Astrocyte of the spinal cord (primary cell): ENCODE measurements around the gene TMEM179.

Experiments
- DNase-seq: peaks from one replicate; pipeline ENCODE4 v3.0.0; 2011; ENCODE audit warnings: low read depth, low spot score
- H3K4me3 ChIP-seq: 2 replicates; pipeline ENCODE4 v1.5.1; 2011; ENCODE audit warnings: low read depth, mild to moderate bottlenecking, low read length, moderate library complexity
- CTCF ChIP-seq: IDR thresholded peaks from 2 replicates; pipeline ENCODE4 v1.5.1; 2012; ENCODE audit warnings: low read depth, mild to moderate bottlenecking, low read length, inconsistent platforms
- in situ Hi-C: cut with HindIII; loops from 2 replicates; pipeline ENCODE4 v1.10.0; 2017; ENCODE audit warnings: low sequenced_read_pairs

The TMEM179 gene

DNA sequence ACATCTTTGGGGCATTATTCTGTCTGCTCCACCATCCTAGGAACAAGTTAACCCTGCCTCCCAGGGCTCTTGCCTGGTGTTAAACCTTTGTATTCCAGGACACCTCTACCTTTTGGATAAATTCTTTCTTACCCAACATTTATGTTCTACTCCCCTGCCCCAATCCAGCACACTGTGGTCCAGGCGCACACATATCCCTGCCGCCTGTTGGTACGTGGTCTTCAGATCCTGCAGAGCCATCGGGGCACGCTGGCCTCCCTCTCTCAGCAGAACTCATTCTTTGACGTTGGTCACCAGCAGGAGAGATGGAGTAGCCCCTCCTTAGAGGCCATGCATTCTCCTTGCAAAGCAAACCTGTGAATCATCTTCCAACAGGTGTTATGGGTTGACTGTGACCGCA is 5.1 kb upstream of the TMEM179 start:
- DNase-seq: no peak
- in situ Hi-C loops: no loop called here
- no peak for TF ChIP-seq CTCF
- H3K4me3 ChIP-seq: no peak overlapping the region

GRCh38 chr14:104603711-104604401 is 716 bp downstream of the TMEM179 start:
- H3K4me3 ChIP-seq: no peak overlapping the region
- in situ Hi-C loops: no loop called here
- no peak for DNase-seq
- no peak for TF ChIP-seq CTCF

- in situ Hi-C loops: no loop called here
- TF ChIP-seq CTCF: no peak
- no peak overlapping the region for H3K4me3 ChIP-seq
- no peak for DNase-seq
Observed at GRCh38 chr14:104602933-104603325, 1.6 kb downstream of the TMEM179 start.

GRCh38 chr14:104602315-104602932 is 2.1 kb downstream of the TMEM179 start:
- DNase-seq: no peak
- TF ChIP-seq CTCF: no peak
- no peak overlapping the region for H3K4me3 ChIP-seq
- in situ Hi-C loops: no loop called here

DNA sequence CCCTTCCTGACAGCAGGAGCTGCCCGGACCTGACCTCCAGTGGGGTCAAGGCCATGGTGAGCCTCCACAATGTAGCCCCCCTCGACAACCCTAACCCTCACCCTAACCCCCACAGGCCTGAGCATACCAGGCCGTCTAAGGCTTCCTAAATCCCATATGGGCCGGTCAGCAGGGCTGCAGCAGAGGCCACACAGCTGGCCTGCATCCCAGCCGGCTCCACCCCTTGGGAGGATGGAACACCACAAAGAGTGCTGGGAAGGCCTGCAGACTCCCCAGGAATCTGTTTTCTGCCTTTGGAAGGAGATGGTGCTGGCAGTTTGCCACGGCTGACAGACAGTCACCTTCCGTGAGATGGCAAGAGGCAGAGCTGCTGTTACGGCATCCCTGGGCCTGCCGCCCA is 2.8 kb downstream of the TMEM179 start:
- no peak overlapping the region for H3K4me3 ChIP-seq
- no peak for DNase-seq
- in situ Hi-C loops: no loop called here
- TF ChIP-seq CTCF: no peak

DNA sequence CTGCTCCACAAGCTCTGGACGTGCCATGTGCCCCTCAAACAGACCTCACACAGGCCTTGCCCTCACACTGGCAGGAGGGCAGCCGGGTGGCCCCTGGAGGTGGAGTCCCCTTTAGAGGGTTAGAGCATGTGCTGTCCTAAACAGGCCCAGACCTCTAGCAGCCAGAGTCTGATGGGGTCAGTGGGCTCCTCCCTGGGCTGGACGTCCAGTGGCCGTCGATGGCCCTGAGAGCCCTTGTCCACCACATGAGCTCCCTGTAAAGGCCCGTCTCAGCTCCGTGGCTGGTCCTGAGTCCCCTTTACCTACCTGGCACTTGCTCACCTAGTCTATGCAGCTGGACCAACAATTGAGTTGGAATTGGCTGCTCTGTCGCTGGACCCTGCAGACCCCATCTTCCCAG is 3.8 kb downstream of the TMEM179 start:
- no peak for TF ChIP-seq CTCF
- in situ Hi-C loops: no loop called here
- DNase-seq: no peak
- no peak overlapping the region for H3K4me3 ChIP-seq
